Activated CD4-positive, alpha-beta T cell treated with anti-CD3 and anti-CD28 coated beads for 24 hours (primary cell): Measurements from ENCODE around the gene BPIFB3.
"Not testable (repeated sequence)": the region's sequence is repeated elsewhere in the genome, so short reads cannot be mapped to it uniquely, and the experiment has no call there.

ENCODE experiments used
- DNase-seq, 2 donors: peaks; one replicate each; pipeline ENCODE4 v3.0.0-alpha.2; 2020; ENCODE audit warnings: low read depth in 2 of 2

The BPIFB3 gene

GRCh38 chr20:33119725-33120720, 66.3 kb downstream of the BPIFB3 start:
- no peak for DNase-seq

- no peak for DNase-seq
Observed at GRCh38 chr20:33120934-33121333, 67.2 kb downstream of the BPIFB3 start.

- not testable (repeated sequence) for DNase-seq
Observed at GRCh38 chr20:33122297-33122696, 68.6 kb downstream of the BPIFB3 start.
